T-helper 1 cell (primary cell): ENCODE measurements around the gene CACNA1I.

Experiments used
- DNase-seq, 5 donors: peaks; one replicate each; pipeline ENCODE4 v3.0.0-alpha.2; 2012 to 2020

CACNA1I gene

GRCh38 chr22:39598017-39598965, 27.7 kb downstream of the CACNA1I start:
- DNase-seq = peak; percentile 45 to 74 (median 68)

GRCh38 chr22:39600491-39601179, 30.1 kb downstream of the CACNA1I start:
- DNase-seq = no peak

GRCh38 chr22:39601180-39601535, 30.6 kb downstream of the CACNA1I start:
- DNase-seq = no peak

- DNase-seq = no peak
Observed at GRCh38 chr22:39603345-39603744, 32.8 kb downstream of the CACNA1I start.

- DNase-seq = no peak
Observed at GRCh38 chr22:39610246-39610645, 39.7 kb downstream of the CACNA1I start.

GRCh38 chr22:39610766-39611165, 40.2 kb downstream of the CACNA1I start:
- DNase-seq = no peak

- DNase-seq = no peak
Observed at GRCh38 chr22:39611360-39611759, 40.8 kb downstream of the CACNA1I start.

- peak in 1 of 5 donors; percentile 61 for DNase-seq
Observed at GRCh38 chr22:39612811-39613548, 42.4 kb downstream of the CACNA1I start.

- no peak for DNase-seq
Observed at GRCh38 chr22:39613549-39613921, 43.0 kb downstream of the CACNA1I start.

GRCh38 chr22:39614442-39614841, 43.9 kb downstream of the CACNA1I start:
- DNase-seq = no peak

GRCh38 chr22:39616051-39616450, 45.5 kb downstream of the CACNA1I start:
- no peak for DNase-seq

- DNase-seq = no peak
Observed at GRCh38 chr22:39616781-39617180, 46.2 kb downstream of the CACNA1I start.

GRCh38 chr22:39617342-39617741, 46.8 kb downstream of the CACNA1I start:
- DNase-seq = no peak

GRCh38 chr22:39617970-39618757, 47.6 kb downstream of the CACNA1I start:
- no peak for DNase-seq

- DNase-seq = no peak
Observed at GRCh38 chr22:39618996-39619530, 48.5 kb downstream of the CACNA1I start.

- DNase-seq = no peak
Observed at GRCh38 chr22:39620924-39621690, 50.6 kb downstream of the CACNA1I start.

- DNase-seq = no peak
Observed at GRCh38 chr22:39621826-39622225, 51.3 kb downstream of the CACNA1I start.

- DNase-seq = peak; percentile 36 to 59 (median 57)
Observed at GRCh38 chr22:39622881-39623367, 52.4 kb downstream of the CACNA1I start.

- no peak for DNase-seq
Observed at GRCh38 chr22:39623603-39624500, 53.3 kb downstream of the CACNA1I start.

- no peak for DNase-seq
Observed at GRCh38 chr22:39624501-39624821, 53.9 kb downstream of the CACNA1I start.
